GM12878 (cell line): ENCODE results near the gene BZW2. TPM values are rescaled to one million over a fixed set of nuclear protein-coding genes. Genes with fewer than 3 reads are reported as not detected.

Source experiments
- ATAC-seq: fragments of 200-7000 bp; cut with Tn5 transposase; 3 replicates; pipeline ENCODE4 v1.9.1; 2020; ENCODE audit warnings: mild to moderate bottlenecking, moderate library complexity
- BruUV-seq: library from RNA; stranded (reverse); fragments of 400-500 nt; replicated peaks from 2 replicates; lab custom pipeline; 2021; lab: Mats Ljungman, UMichigan
- CTCF ChIA-PET: fragments of 300-600 bp; sonication (Branson Sonifier 250); formaldehyde crosslinking; extraction: SDS; loops from one replicate; lab custom pipeline; 2021; ENCODE audit warnings: inconsistent platforms; lab: Yijun Ruan, JAX
- POLR2A ChIA-PET: fragments of 350-600 bp; formaldehyde crosslinking; extraction: SDS; loops from one replicate; lab custom pipeline; 2021; ENCODE audit warnings: inconsistent platforms; lab: Charles Lee
- RAD21 ChIA-PET: fragments of 300-600 bp; sonication (Branson Sonifier 250); formaldehyde crosslinking; loops from one replicate; lab custom pipeline; 2023; ENCODE audit warnings: antibody characterized with exemption; ENCODE audit not compliant: unreplicated experiment; lab: Charles Lee
- SMC1A ChIA-PET: fragments of 300-600 bp; sonication (Branson Sonifier 250); formaldehyde crosslinking; loops from one replicate; lab custom pipeline; 2023; ENCODE audit not compliant: unreplicated experiment, uncharacterized antibody; lab: Charles Lee
- DNase-seq: peaks from one replicate; pipeline ENCODE4 v3.0.0-alpha.2; 2011; ENCODE audit warnings: low read depth, low spot score
- FAIRE-seq: peaks from 3 replicates; lab custom pipeline; 2011; peaks lifted over from hg19 to GRCh38; lab: Jason Lieb, UNC
- H2AFZ ChIP-seq: 2 replicates; pipeline ENCODE4 v1.6.0; 2011; ENCODE audit warnings: low read depth, low read length, control low read depth; ENCODE audit not compliant: control insufficient read depth
- H3K27ac ChIP-seq: 2 replicates; pipeline ENCODE4 v1.5.1; 2011; ENCODE audit warnings: control low read depth; ENCODE audit not compliant: control insufficient read depth, insufficient read depth
- H3K27me3 ChIP-seq, 2 experiments: replicated peaks in 1 of 2; 2 replicates each; pipeline versions ENCODE4 v1.6.0 to v1.6.1; 2011; ENCODE audit warnings: low read length in 1 of 2; ENCODE audit not compliant: control insufficient read depth in 2 of 2, insufficient read depth in 2 of 2
- H3K36me3 ChIP-seq, 2 experiments: 2 replicates each; pipeline ENCODE4 v1.5.1; 2011; ENCODE audit warnings: low read length in 1 of 2; ENCODE audit not compliant: control insufficient read depth in 2 of 2, insufficient read depth in 2 of 2
- H3K4me1 ChIP-seq: 2 replicates; pipeline ENCODE4 v1.6.1; 2011; ENCODE audit warnings: mild to moderate bottlenecking, low read length, moderate library complexity, mixed read lengths; ENCODE audit not compliant: control insufficient read depth, insufficient read depth
- H3K4me2 ChIP-seq: 2 replicates; pipeline ENCODE4 v1.6.0; 2011; ENCODE audit warnings: control low read depth; ENCODE audit not compliant: control insufficient read depth, insufficient read depth
- H3K4me3 ChIP-seq: fragments of 200-600 bp; sonication (generic); 2 replicates; pipeline ENCODE4 v1.5.1; 2016
- H3K79me2 ChIP-seq: 2 replicates; pipeline ENCODE4 v1.6.0; 2011; ENCODE audit warnings: low read length; ENCODE audit not compliant: control insufficient read depth, insufficient read depth
- H3K9ac ChIP-seq: 2 replicates; pipeline ENCODE4 v1.8.0; 2011; ENCODE audit warnings: low read length, control low read depth, mixed read lengths; ENCODE audit not compliant: control insufficient read depth, insufficient read depth
- H3K9me3 ChIP-seq: replicated peaks from 3 replicates; pipeline ENCODE4 v1.5.1; 2011; ENCODE audit warnings: mild to moderate bottlenecking, low read length; ENCODE audit not compliant: control insufficient read depth, insufficient read depth
- H4K20me1 ChIP-seq: 2 replicates; pipeline ENCODE4 v1.6.0; 2011; ENCODE audit not compliant: control insufficient read depth, insufficient read depth
- BACH1 ChIP-seq: fragments of 450-650 bp; IDR thresholded peaks from 2 replicates; pipeline ENCODE4 v1.6.1; 2017; ENCODE audit warnings: mild to moderate bottlenecking, borderline replicate concordance
- WGBS: methylation state at CpG from one replicate; pipeline ENCODE4 v1.1.6; 2016; ENCODE audit warnings: low lambda C conversion rate; ENCODE audit not compliant: insufficient replicate concordance, insufficient coverage; ENCODE audit errors: missing lambda C conversion rate; 5-methylcytosine and 5-hydroxymethylcytosine counted together
- in situ Hi-C: fragments of 300-500 bp; cut with MboI; formaldehyde crosslinking; loops from 9 replicates; pipeline ENCODE4 v1.14.3; 2018; ENCODE audit warnings: mixed read lengths
- intact Hi-C: fragments of 100-400 bp; cut with micrococcal nuclease; formaldehyde crosslinking; loops from one replicate; pipeline ENCODE4 v1.14.2; 2022; ENCODE audit not compliant: unreplicated experiment
- polyA plus RNA-seq, 11 experiments: library from polyadenylated mRNA; depleted of rRNA in 4 of 11; unstranded in 6 of 11; stranded (reverse) in 5 of 11; fragments of >200 nt; fragmentation: Nextera tagmentation in 4 of 11; fragmentation: Illumina TruSeq in 1 of 11; extraction: Ambion mirVana in 4 of 11; extraction: Trizol in 1 of 11; gene quantifications; 1 replicate in 1 of 11; 2 replicates in 10 of 11; pipeline versions ENCODE4 v1.2.1 to v1.2.3, GENCODE V29; 2011 to 2016; ENCODE audit warnings: inconsistent platforms in 2 of 11, missing spikeins in 2 of 11, low read depth in 1 of 11
- total RNA-seq, 4 experiments: library from RNA; depleted of rRNA in 3 of 4; stranded (reverse); fragments of >200 nt in 3 of 4; fragmentation: Illumina TruSeq in 1 of 4; extraction: Trizol in 1 of 4; gene quantifications; 2 replicates each; pipeline versions ENCODE4 v1.2.1 to v1.2.3, GENCODE V29; 2013 to 2021
- TF ChIP-seq, protein P1 (sequence below): IDR thresholded peaks from 2 replicates; pipeline ENCODE4 v1.6.1; 2011; ENCODE audit warnings: borderline replicate concordance, low read depth, mild to moderate bottlenecking, moderate library complexity, low read length; ENCODE audit not compliant: insufficient read depth, poor library complexity, severe bottlenecking
- TF ChIP-seq, protein P2 (sequence below): IDR thresholded peaks from 2 replicates; pipeline ENCODE4 v1.6.1; 2012; ENCODE audit warnings: low read length, inconsistent platforms

The BZW2 gene
- total and polyA plus RNA-seq, 10 of the 15 experiments (the other 5 are each of a cell fraction or from before 2014, with no cell fraction given), result 1.3 to 6.8 (median 3.1) TPM

- TF ChIP-seq, protein P1, sequence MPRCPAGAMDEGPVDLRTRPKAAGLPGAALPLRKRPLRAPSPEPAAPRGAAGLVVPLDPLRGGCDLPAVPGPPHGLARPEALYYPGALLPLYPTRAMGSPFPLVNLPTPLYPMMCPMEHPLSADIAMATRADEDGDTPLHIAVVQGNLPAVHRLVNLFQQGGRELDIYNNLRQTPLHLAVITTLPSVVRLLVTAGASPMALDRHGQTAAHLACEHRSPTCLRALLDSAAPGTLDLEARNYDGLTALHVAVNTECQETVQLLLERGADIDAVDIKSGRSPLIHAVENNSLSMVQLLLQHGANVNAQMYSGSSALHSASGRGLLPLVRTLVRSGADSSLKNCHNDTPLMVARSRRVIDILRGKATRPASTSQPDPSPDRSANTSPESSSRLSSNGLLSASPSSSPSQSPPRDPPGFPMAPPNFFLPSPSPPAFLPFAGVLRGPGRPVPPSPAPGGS, result no peak
Measured at GRCh38 chr7:16693601-16694318, 47.8 kb downstream of the BZW2 start (continued).

DNA sequence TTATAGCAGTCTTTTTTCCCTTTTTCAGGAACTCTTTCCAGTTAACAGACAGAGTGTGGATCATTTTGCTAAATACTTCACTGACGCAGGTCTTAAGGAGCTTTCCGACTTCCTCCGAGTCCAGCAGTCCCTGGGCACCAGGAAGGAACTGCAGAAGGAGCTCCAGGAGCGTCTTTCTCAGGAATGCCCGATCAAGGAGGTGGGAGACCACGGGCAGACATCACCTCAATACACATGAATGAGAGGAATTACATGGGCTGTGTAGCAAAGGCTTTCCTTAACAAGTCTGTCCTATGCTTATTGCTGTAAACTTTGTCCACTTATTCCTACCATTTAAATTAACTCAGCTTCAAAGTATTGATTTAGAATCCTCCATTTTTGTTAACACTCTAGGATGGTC, 48.8 kb downstream of the BZW2 start:
- CTCF ChIA-PET, result interaction anchor here (0.8 to 1.2 kb wide), 3 partner anchors 13 to 225 kb away, joined by 3 to 4 read pairs (median 3); no protein-coding TSS in a partner anchor

More for the DNA sequence above, 48.8 kb downstream of the BZW2 start:
- DNase-seq (no peak), FAIRE-seq (no peak), ATAC-seq (no peak)
- H4K20me1 ChIP-seq, result no peaks in the 10 kb centered on the region
- H3K4me2 ChIP-seq, result no peak overlapping the region
- in situ Hi-C loops, result no loop called here
- WGBS, result 9% methylated on average over 6 of the region's 6 CpGs
- H2AFZ ChIP-seq, result no peak overlapping the region
- no TSS peak for BruUV-seq
- H3K9me3 ChIP-seq, result no peaks in the 10 kb centered on the region
- POLR2A ChIA-PET, result no interaction called here
- H3K4me3 ChIP-seq, result no peak overlapping the region
- H3K9ac ChIP-seq, result no peak overlapping the region
- no peak overlapping the region for H3K27ac ChIP-seq
- SMC1A ChIA-PET, result interaction anchor here (1.2 kb wide), 1 partner anchor 223 kb away, joined by 4 read pairs; no protein-coding TSS in a partner anchor
- no peaks in the 10 kb centered on the region for H3K4me1 ChIP-seq
- no peaks in the 10 kb centered on the region for H3K27me3 ChIP-seq
- no peak for TF ChIP-seq BACH1
- TF ChIP-seq, protein P1, result no peak
- TF ChIP-seq, protein P2, sequence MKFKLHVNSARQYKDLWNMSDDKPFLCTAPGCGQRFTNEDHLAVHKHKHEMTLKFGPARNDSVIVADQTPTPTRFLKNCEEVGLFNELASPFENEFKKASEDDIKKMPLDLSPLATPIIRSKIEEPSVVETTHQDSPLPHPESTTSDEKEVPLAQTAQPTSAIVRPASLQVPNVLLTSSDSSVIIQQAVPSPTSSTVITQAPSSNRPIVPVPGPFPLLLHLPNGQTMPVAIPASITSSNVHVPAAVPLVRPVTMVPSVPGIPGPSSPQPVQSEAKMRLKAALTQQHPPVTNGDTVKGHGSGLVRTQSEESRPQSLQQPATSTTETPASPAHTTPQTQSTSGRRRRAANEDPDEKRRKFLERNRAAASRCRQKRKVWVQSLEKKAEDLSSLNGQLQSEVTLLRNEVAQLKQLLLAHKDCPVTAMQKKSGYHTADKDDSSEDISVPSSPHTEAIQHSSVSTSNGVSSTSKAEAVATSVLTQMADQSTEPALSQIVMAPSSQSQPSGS, result no peak
- TF ChIP-seq, all 136 proteins: peak for 0
- no peaks in the 10 kb centered on the region for H3K79me2 ChIP-seq
- intact Hi-C loops, result loop anchor here (5.0 kb wide), 1 partner anchor 222 kb away; no protein-coding TSS in a partner anchor
- RAD21 ChIA-PET, result no interaction called here
- no peaks in the 10 kb centered on the region; a peak in 1 of 4 replicates for H3K36me3 ChIP-seq
